AG08396 (cell line): Measurements from ENCODE around the gene VPS9D1.

Experiments used
- DNase-seq: peaks from one replicate; pipeline ENCODE4 v3.0.0; 2012; ENCODE audit warnings: low spot score, mixed read lengths

The VPS9D1 gene, protein sequence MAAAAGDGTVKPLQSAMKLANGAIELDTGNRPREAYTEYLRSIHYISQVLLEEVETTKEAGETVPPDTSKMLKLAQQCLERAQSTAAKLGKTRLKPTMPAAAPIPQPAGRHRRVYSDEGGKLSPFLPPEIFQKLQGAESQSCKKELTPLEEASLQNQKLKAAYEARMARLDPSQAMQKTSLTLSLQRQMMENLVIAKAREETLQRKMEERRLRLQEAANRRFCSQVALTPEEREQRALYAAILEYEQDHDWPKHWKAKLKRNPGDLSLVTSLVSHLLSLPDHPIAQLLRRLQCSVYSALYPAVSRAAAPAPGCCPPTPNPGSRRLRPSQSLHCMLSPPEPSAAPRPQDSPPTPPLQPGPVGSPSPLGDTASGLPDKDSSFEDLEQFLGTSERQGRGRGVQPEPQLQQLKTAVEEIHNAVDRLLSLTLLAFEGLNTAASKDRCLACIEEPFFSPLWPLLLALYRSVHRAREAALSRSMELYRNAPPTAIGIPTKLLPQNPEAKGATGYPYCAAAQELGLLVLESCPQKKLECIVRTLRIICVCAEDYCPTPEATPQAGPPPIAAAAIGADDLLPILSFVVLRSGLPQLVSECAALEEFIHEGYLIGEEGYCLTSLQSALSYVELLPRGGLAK

DNA sequence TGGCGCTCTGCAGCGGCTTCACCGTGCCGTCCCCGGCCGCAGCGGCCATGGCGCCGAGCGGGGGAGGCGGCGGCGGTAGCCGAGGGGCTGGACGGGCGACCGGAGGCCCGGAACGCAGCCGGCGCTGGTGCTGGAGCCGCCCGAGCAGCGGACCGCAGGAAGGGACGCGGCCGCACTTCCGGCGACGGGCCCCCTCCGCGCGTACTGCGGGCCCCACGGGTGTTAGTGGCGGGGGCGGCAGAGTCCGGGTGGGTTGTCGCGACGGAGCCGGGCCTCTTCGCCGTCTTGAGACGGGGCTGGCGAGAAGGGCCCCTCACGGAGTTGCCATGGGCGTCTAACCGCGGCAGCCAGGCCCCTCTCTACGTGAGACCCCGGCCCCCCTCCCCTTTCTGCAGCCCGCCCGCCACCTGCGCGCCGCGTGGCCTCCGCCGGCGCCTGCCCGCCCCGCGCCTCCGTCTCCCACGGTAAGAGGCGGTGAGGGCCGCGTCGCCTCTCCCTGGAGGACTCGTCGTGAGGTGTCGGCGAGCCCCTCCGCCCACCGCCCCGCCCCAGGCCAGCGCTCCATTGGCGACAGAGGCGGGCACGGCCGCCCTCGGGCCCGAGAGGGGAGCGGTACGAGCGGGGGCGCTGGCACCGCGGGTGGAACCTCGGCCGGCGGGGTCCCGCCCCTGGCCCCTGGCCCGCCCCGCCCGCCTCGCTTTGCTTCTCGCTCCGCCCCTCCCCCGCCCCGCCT is at the start of gene VPS9D1, which contains the start of gene ZNF276:
Gene VPS9D1, minus strand, starts transcription at position 86 of the 733 bp plus-strand sequence. Its CDS starts 37 bp downstream, at position 49.
Gene ZNF276, plus strand, starts transcription at position 725 of the 733 bp plus-strand sequence. CDS start 104 bp downstream, outside the sequence.
- DNase-seq = peak; percentile 90

DNA sequence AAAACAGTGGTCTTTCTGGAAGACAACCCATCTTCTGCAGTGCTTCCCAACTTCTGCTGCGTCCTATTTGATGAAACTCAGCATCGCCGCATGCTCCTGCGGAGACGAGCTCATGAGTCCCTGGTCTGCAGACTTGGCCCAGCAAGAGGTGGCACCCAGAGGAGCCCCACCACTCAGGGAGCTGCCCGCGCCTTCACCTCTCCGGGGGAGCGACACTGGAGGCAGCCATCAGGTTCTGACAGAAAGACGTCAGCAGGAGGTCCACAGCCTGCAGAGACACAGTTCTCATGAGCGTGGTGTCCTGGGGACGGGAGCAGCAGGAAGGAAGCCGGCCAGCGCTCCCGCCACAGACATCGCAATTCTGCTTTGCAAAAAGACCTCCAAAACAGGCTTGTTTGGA is 49.7 kb upstream of the VPS9D1 start:
- DNase-seq = no peak

DNA sequence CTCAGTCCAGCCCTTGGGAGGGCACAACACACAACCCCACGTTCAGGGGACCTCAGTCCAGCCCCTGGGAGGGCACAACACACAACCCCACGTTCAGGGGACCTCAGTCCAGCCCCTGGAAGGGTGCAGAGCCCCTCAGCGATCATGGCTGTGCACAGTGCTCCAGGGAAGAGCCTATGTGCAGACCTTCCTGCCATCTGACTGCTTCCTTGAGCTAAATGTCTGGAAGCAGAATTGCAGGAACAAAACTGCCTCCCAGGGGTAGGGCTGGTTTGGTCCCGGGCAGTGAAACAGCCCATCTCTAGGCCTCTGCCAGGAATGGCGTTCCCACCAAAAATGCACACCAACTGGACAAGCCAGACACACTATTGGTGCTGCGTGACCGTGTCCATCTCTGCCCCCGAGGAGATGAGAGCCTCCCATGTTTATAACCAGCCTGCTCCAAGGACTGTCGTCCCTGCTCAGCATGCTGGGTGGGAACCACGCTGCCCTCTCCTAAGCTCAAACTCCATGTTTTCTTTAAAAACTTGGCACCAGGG is 44.7 kb upstream of the VPS9D1 start:
- no peak for DNase-seq

DNA sequence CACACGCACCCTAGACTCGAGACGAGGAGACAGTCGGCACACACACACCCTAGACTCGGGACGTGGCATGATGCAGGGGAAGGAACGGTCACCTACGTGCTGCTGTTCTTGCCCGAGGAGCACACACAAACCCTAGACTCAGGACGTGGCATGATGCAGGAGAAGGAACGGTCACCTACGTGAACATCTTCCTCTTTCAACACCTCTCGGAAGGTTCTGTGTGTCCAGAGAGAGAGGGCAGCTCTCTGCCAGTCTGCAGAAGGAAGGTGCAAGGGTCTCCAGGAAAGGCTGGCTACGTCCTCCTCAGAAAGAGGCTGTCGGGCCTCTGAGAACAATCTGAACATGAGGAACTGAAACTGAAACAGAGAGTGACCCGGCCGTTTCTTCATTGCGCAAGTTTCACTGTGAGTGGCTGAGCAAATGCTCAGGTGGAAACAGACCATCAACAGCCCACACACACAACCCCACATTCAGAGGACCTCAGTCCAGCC is 44.1 kb upstream of the VPS9D1 start:
- DNase-seq = no peak

DNA sequence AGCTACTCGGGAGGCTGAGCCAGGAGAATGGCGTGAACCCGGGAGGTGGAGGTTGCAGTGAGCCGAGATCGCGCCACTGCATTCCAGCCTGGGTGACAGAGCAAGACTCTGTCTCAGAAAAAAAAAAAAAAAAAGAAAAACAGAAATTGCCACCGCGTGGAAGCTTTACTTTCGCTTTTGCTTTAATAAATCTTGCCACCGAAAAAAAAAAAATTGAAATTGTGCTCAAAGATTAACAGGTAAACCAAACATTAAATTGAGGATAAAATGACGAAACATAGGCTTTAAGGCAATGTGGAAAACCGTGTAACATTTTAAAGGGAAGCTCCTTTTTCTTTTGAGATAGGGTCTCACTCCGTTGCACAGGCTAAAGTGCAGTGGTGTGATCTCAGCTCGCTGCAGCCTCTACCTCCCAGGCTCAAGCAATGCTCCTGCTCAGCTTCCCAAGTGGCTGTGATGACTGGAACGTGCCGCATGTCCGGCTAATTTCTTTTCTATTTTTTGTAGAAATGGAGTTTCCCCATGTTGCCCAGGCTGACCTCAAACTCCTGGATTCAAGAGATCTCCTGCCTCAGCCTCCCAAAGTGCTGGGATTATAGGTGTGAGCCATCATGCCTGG is 40.7 kb upstream of the VPS9D1 start:
- DNase-seq = no peak

DNA sequence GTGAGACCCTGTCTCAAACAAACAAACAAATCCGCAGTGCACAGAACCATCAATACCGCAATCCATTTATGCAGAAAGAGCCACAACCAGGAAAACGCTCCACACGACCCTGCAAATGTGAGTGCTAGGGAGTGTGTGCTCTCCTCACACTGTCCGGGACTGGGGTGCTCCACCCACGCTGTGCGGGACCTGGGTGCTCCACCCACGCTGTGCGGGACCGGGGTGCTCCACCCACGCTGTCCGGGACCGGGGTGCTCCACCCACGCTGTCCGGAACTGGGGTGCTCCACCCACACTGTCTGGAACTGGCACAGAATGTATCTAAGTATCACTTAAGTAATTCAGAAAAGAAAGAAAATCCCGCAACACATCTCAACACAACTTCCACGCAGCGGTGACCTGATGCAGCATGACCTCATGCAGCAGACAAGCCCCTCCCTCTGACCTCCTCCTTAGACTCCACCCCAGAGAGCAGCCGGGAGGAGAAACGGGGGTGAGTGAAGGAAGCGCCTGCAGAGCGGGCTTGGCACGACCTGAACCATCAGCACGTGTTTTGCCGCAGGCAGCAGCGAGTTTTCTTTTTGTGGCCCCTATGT is 39.1 kb upstream of the VPS9D1 start:
- DNase-seq = no peak

DNA sequence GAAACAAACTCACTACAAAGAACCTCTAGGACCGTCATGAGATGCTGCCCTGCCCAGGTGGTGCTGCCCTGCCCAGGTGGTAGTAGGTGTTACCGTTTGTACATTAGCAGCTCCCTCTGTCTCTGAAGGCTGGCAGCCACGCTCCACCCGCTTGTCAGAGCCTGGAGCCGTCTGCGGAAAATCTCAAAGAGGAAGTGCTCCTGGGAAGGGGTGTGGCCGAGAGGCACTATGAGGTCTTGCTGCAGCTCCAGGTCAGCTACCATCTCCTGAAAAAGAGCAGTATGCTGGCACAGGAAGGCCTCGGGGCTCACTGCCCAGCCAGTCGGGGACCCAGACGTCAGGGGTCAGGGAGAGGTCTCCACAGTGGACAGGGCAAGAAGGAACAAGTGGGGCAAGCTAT is 28.9 kb upstream of the VPS9D1 start:
- DNase-seq = no peak

DNA sequence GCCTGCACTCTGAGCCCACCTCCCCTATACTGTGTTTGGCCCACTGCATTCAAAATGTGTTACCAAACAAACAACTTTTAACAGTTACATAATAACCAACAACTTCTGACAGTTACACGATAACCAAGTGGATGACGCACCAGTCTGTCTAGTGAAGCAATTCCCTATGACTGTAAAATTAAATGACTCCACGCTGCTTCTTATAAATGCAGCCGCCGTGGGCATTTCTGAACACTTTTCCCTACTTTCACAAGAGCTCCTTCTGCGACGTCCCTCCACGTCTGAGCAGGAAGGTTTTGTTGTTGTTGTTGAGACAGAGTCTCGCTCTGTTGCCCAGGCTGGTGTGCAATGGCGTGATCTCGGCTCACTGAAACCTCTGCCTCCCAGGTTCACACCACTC is 28.2 kb upstream of the VPS9D1 start:
- no peak for DNase-seq

DNA sequence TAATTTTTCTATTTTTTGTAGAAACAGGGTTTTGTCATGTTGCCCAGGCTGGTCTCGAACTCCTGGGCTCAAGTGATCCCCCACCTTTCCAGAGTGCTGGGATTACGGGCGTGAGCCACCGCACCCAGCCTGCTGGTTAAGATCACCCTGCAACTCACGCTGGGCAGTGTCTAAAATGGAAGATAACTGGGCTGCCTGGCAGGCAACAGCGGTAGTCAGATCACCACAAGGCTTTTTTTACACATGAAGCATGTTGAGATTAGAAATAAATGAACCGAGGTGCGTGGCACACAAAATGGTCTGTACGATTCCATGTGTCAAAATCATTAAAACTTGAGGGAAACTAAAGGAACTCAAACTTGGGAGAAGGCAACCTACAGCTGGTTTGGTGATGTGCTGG is 27.4 kb upstream of the VPS9D1 start:
- DNase-seq = no peak

DNA sequence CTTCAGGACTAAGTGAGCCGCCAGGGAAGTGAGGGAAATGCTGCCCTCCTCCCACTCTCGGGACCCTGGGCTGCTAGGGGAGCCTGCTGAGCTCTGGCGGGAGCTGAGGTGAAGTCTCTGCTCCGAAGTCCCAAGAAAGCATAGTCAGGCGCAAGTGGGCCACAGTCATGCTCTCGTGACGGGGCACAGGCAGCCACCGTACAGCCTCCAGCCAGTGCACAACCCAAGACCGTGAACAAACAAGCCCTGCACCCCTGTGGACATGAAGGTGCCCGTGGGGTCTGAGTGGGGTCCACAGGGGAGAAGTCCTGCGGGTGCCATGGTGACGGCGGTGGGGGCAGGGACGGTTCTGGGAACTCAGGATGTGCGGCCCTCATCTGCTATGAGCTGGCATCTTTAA is 25.3 kb upstream of the VPS9D1 start:
- DNase-seq = no peak

DNA sequence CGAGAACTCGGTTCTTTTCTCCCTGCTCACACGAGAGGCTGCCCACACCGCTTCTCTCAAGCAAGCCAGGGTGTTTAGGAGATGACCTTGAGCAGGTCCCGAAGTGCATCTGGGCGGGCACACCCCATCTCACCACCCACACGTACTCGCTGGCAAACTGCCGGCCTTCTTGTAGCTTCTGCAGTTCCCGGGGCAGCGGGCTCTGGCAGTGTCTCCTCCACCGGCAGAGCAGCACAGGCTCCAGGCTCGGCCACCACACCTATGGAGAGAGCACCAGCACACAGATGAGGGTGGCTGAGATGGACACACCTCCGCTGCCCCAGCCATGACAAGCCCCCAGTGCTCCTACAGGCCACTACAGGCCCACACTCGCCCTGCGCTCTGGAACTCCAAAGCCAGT is 24.1 kb upstream of the VPS9D1 start:
- DNase-seq = no peak

DNA sequence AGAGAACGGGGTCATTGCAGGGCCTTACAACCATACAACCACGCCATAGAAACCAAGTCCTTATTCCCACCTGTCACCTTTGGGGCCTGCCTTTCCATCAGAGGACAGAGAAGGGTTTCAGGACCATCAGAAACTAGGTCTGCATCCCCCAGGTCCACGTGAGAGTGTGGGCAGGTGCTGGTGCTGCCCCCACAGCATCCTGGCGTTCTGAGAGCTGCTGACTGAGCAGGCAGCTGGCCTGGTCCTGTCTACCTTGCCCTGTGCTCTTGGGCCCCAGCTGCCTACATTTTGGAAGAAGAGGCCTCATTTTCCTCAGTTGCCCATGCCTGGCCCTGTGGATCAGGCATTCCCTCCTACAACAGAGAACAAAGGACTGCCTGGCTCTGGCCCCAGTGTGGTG is 22.2 kb upstream of the VPS9D1 start:
- DNase-seq = no peak

DNA sequence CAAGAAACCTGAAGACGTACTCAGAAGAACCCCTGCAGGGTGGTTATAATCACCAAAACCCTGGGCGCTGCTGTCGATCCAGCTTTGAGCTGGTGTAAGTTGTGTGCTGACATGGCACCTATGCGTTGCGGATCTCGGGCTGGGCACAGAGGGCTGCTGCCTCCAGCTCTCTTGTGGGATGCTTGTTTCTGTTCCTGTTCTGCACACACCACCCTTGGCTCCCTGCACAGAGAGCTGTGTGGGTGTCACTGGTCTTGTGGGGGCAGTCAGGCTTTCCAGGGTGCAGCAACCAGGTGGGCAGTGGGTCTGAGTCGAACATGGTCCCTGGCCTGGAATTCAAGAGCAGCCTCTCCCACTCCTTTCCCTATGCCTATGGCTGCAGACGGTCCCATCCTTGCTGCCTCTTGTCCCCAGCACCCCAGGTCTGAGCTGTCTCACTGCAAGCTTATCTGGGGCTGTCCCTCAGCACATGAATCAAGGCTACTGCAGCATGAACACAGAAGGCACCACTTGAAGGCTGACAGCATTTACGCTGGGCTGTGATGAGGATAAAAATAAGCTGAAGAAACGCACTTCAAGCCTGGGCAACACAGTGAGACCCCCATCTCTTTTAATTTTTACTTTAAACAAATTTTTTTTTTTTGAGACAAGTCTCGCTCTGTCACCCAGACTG is 20.8 kb upstream of the VPS9D1 start:
- no peak for DNase-seq

DNA sequence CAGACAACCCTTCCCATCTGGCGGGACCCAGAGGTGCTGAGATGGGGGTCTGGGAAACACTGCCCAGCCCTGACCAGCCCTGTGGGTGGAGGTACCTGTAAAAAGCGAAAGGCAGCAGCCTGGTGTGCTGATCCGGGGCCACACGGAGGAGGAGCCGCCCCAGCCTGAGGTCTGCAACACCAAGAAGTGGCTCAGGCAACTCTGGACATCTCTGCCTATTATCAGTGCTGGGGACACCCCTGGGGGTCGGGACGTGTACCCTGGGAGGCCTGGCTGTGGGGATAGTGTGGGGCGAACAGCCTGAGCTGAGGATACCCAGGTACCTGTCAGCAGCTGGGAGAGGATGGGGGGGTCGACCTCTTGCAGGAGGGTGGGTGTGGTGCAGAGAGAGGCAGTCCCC is 18.7 kb upstream of the VPS9D1 start:
- no peak for DNase-seq

DNA sequence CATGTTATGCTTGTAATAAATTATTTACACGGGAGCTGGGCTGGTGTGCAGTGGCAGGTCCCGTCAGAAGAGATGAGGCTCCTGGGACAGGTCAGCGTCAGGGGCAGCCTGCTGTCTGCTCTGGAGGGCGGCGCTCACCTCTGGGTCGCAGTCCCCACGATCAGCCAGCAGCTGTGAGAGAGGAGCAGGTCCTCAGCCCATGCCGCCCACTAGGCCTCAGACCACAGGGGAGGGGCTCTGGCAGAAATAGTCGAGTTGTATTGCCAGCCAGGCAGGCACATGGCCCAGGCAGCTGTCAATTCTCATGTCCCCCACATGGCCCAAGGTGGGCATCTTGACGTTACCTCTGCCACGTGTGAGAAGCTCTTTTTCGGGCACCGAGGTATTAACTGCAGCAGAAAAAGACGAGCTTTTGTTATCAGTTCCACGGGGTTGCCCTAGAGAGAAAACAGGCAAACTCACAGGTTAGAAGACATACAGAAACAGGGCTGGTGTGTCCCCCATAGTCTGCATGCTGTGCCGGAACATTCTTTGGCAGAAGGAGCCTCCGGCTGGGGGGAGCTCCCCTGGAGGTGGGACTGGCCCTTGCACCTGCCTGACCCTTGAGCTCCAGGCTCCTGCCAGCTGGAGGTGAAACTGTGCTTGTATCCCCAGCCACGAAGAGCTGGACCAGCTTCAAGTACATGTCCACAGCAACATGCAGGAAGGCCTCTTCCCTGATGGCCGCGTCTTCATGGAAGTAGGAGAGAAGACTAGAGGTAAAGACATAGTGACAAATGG is 18.0 kb upstream of the VPS9D1 start:
- no peak for DNase-seq

DNA sequence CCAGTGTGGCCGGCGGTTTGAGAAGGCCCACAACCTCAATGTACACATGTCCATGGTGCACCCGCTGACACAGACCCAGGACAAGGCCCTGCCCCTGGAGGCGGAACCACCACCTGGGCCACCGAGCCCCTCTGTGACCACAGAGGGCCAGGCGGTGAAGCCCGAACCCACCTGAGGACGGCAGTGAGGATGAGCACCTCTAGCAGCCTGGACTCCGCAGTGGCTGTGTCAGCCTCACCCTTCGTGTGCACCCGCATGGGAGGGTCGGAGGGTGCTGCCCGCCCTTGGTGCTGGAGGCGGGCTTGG is 17.3 kb upstream of the VPS9D1 start:
- no peak for DNase-seq

DNA sequence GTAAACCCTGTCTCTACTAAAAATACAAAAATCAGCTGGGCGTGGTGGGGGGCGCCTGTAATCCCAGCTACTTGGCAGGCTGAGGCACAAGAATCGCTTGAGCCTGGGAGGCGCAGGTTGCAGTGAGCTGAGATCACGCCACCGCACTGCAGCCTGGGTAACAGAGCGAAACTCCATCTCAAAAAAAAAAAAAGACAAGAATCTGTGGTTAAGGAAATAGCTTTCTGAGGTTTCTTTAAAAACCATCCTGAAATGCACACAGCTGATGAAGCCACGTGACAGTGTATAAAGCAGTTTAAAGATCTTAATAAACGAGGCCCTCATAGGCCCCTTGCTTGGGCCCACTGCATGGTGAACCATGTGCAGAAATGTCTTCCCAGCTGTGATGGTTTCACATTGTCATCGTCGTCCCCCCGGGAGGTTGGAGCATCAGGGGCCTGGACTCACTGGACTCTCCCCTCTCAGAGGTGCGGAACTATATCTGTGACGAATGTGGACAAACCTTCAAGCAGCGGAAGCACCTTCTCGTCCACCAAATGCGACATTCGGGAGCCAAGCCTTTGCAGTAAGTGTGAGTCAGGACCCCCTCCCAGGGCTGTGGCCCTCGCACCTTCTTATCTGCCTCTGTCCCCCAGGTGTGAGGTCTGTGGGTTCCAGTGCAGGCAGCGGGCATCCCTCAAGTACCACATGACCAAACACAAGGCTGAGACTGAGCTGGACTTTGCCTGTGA is 16.8 kb upstream of the VPS9D1 start:
- DNase-seq = no peak

DNA sequence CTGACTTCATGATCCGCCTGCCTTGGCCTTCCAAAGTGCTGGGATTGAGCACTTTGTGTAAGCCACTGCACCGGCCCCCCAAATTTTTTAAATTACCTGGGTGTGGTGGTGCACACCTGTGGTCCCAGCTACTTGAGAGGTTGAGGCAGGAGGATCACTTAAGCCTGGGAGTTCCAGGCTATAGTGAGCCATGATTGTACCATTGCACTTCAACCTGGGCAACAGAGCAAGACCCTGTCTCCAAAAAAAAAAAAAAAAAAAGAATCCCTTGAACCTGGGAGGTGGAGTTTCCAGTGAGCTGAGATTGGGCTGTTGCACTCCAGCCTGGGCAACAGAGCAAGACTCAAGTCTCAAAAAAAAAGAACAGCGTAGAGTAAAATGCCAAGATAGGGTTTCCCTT is 15.9 kb upstream of the VPS9D1 start:
- DNase-seq = no peak

DNA sequence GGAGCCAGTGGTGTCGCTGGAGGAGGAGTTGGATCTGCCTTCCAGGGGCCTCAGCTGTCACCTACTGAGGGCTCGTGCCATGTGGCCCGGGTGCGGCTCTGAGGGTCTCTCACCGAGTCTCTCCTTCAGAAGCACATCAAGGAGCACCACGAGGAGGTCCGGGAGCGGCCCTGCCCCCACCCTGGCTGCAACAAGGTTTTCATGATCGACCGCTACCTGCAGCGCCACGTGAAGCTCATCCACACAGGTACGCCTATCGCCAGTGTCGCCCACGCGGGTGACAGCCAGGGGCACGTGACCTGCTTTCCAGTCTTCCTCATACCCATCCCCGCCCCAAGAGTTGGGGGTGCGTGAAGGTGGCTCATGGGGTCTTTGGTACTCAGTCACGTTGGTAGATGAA is 13.1 kb upstream of the VPS9D1 start:
- DNase-seq = no peak

DNA sequence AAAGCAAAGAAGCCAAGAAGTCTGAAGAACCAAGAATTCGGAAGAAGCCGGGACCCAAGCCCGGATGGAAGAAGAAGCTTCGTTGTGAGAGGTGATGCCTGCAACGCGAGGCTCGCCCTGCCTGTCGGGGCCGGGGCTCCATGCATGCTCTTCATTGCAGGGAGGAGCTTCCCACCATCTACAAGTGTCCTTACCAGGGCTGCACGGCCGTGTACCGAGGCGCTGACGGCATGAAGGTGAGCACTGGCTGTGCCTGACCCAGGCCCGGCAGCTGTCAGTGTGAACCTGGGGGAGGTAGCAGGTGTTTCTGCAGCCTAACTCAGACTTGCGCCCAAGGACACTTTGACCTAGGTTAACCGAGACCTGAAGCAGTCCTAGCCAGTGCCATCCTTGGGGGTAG is 12.6 kb upstream of the VPS9D1 start:
- DNase-seq = no peak
